NCI-H524 treated with DMSO at 0.1 percent for 48 hours (cell line): ENCODE results near the gene PSMA6.

Experiments used
- DNase-seq: peaks from one replicate; lab custom pipeline; 2025; lab: John Stamatoyannopoulos, UW

PSMA6 gene

DNA sequence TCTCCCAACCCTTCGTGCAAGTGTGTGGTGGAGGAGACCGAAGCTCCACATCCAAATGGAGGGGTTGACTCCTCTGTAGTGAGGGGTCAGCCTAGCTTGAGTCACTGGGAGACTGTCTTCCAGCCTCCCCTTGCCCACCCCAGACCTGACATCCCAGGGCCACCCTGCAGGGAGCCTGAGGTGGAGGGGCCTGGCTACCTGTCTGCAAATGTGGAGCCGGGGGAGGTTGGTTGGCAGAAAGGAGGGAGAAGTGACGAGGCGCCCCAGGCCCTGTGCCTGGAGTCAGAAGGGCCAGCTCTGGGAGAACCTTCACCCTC is 74.8 kb downstream of the PSMA6 start:
- no peak for DNase-seq
